Measurements from ENCODE around the gene B9D1. TPM values are rescaled to one million over a fixed set of nuclear protein-coding genes. Genes with fewer than 3 reads are reported as not detected.

Gene B9D1
- total RNA-seq, 2 donors from 2014 or later, result 37.7 to 42.8 TPM

DNA sequence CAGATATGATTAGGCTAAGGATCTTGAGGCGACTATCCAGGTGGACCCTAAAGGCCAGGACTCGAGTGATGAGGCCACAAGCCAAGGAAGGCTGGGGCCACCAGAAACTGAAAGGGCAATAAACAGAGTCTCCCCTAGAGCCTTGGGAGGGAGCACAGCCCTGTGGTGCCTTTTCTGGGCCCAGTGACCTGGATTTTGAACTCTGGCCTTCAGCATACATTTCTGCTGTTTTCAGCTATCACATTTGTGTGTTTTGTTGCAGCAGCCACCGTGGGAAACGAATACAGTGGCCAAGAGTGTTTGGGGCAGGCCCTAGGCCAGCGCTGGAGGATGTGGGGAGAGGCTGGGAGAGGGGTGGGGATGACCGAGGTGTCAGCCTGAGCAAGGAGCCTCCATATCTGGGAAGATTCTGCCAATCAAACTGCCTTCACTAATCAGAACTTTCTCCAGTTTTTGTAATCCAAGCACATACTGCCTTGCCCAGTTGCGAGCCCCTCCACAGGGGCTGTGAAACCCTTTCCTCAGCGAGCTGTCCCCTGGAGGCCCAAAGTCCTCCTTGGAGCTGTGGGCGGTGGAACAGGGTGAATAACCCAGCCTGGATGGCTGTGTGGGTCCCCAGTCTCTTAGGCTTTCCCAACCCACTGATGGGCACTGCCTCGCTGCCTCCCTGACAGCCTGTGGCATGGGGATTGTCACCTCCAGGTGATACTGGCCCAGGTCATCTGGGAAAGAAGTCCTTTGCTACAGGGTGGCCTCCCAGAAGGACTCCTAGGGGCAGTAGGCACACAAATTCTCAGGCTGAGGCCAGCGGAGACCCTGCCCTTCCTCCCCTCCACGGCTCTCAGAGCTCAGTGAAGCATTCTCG is 16.8 kb downstream of the B9D1 start:
- H3K27me3 ChIP-seq (ENCODE audit: control insufficient read depth, insufficient read depth, low read length, poor library complexity, severe bottlenecking), result no peaks in the 10 kb centered on the region
- Mint-ChIP-seq H3K36me3 (ENCODE audit: low read depth) (peaks cover 20% of the 10 kb centered on the region), H3K4me3 (no peak overlapping the region), H3K27ac (no peak overlapping the region), H3K4me1 (peaks cover 6% of the 10 kb centered on the region), H3K27me3 (ENCODE audit: insufficient read depth) (no peaks in the 10 kb centered on the region), H3K9me3 (no peaks in the 10 kb centered on the region)
- H3K27ac ChIP-seq (ENCODE audit: low read depth, low read length), result no peak overlapping the region
- 94 to 95% methylated on average over 7 to 13 of the region's 13 CpGs for WGBS, 2 experiments (ENCODE audit: insufficient coverage in 1 of 2, insufficient read length in 1 of 2)
- DNase-seq, result peak; percentile 44
- H3K36me3 ChIP-seq (ENCODE audit: control insufficient read depth, insufficient read depth, low read length), result no peaks in the 10 kb centered on the region
- TF ChIP-seq, protein P1, sequence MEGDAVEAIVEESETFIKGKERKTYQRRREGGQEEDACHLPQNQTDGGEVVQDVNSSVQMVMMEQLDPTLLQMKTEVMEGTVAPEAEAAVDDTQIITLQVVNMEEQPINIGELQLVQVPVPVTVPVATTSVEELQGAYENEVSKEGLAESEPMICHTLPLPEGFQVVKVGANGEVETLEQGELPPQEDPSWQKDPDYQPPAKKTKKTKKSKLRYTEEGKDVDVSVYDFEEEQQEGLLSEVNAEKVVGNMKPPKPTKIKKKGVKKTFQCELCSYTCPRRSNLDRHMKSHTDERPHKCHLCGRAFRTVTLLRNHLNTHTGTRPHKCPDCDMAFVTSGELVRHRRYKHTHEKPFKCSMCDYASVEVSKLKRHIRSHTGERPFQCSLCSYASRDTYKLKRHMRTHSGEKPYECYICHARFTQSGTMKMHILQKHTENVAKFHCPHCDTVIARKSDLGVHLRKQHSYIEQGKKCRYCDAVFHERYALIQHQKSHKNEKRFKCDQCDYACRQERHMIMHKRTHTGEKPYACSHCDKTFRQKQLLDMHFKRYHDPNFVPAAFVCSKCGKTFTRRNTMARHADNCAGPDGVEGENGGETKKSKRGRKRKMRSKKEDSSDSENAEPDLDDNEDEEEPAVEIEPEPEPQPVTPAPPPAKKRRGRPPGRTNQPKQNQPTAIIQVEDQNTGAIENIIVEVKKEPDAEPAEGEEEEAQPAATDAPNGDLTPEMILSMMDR (conservative IDR thresholded peaks at IDR 0.05), result no peak
- no peak overlapping the region for H3K9ac ChIP-seq (ENCODE audit: extremely low read depth, low read length, poor library complexity, severe bottlenecking)
- H3K4me3 ChIP-seq (ENCODE audit: low read length), result no peak overlapping the region
- H3K4me1 ChIP-seq (ENCODE audit: control insufficient read depth, insufficient read depth, low read length), result no peaks in the 10 kb centered on the region
- no peaks in the 10 kb centered on the region for H3K9me3 ChIP-seq (ENCODE audit: control insufficient read depth, low read length)

DNA sequence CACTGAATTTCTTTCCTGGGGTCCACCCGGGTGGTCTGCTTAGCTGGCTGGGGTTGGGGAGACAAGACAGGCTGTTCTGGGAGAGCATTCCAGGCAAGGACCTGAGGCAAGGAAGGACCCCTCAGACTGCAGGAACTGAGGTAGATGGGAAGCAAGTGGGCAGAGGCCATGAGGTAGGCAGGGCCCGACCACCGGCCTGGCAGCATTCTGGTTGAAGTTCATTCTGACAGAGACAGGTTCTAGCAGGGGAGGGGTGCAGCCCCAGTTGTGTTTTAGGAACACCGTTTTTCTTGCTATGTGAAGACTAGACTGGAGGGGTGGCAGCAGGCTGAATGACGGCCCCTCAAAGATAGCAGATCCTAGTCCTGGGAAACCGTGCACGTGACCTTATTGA is 17.5 kb downstream of the B9D1 start:
- 94 to 98% methylated on average over 7 of the region's 7 CpGs for WGBS, 2 experiments (ENCODE audit: insufficient coverage in 1 of 2, insufficient read length in 1 of 2)
- Mint-ChIP-seq H3K36me3 (ENCODE audit: low read depth) (peaks cover 17% of the 10 kb centered on the region), H3K9me3 (no peaks in the 10 kb centered on the region), H3K4me3 (no peak overlapping the region), H3K27ac (no peak overlapping the region), H3K27me3 (ENCODE audit: insufficient read depth) (no peaks in the 10 kb centered on the region), H3K4me1 (peaks cover 6% of the 10 kb centered on the region)
- Histone ChIP-seq H3K4me3 (ENCODE audit: low read length) (no peak overlapping the region), H3K27ac (ENCODE audit: low read depth, low read length) (no peak overlapping the region), H3K27me3 (ENCODE audit: control insufficient read depth, insufficient read depth, low read length, poor library complexity, severe bottlenecking) (no peaks in the 10 kb centered on the region), H3K9ac (ENCODE audit: extremely low read depth, low read length, poor library complexity, severe bottlenecking) (no peak overlapping the region), H3K9me3 (ENCODE audit: control insufficient read depth, low read length) (no peaks in the 10 kb centered on the region), H3K36me3 (ENCODE audit: control insufficient read depth, insufficient read depth, low read length) (no peaks in the 10 kb centered on the region), H3K4me1 (ENCODE audit: control insufficient read depth, insufficient read depth, low read length) (no peaks in the 10 kb centered on the region)
- TF ChIP-seq, protein P1 (conservative IDR thresholded peaks at IDR 0.05), result no peak
- DNase-seq, result peak; percentile 45

DNA sequence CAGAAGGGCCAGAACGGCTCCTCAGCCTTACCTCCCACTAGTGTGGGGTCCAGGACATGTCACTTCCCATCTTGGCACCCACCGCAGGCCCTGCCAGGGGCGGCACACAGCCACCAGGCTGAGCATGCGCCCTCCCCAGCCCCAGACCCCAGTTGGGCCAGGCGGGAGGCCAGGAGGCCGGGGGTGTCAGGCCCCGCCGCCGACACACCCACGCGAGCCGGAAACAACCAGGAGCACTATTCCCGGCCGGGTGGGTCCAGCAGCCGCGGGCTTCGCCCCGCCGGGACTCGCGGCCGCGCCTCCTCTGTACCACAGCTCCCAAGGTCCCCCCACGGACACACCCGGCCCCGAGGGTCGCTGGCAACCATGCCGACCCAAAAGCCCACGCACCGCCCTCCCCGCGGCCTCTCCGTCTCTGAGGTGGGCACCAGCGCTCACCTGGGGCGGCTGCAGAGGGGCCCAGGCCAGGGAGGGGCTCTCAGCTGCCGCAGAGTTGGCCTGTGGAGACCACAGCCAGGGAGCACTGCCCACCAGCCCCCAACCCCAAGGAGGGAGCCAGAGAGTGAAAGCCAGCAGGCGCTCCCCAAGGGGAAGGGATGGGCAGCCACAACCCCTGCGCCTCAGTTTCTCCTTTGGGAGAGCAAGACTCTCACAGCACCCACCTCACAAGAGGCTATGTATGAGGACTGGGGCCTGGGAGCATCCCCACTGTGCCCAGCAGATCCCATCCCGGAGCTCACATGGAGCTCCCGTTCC is 18.0 kb downstream of the B9D1 start:
- 94 to 100% methylated on average over 14 to 40 of the region's 40 CpGs for WGBS, 2 experiments (ENCODE audit: insufficient coverage in 1 of 2, insufficient read length in 1 of 2)
- H3K27ac Mint-ChIP-seq, result no peak overlapping the region
- no peaks in the 10 kb centered on the region for H3K27me3 Mint-ChIP-seq (ENCODE audit: insufficient read depth)
- Histone ChIP-seq H3K36me3 (ENCODE audit: control insufficient read depth, insufficient read depth, low read length) (no peaks in the 10 kb centered on the region), H3K4me3 (ENCODE audit: low read length) (no peak overlapping the region), H3K9me3 (ENCODE audit: control insufficient read depth, low read length) (no peaks in the 10 kb centered on the region), H3K9ac (ENCODE audit: extremely low read depth, low read length, poor library complexity, severe bottlenecking) (no peak overlapping the region), H3K27me3 (ENCODE audit: control insufficient read depth, insufficient read depth, low read length, poor library complexity, severe bottlenecking) (no peaks in the 10 kb centered on the region), H3K4me1 (ENCODE audit: control insufficient read depth, insufficient read depth, low read length) (no peaks in the 10 kb centered on the region), H3K27ac (ENCODE audit: low read depth, low read length) (no peak overlapping the region)
- peak; percentile 53 for DNase-seq
- no peak overlapping the region for H3K4me3 Mint-ChIP-seq
- H3K9me3 Mint-ChIP-seq, result no peaks in the 10 kb centered on the region
- peaks cover 6% of the 10 kb centered on the region for H3K4me1 Mint-ChIP-seq
- TF ChIP-seq, protein P1 (conservative IDR thresholded peaks at IDR 0.05), result no peak
- H3K36me3 Mint-ChIP-seq (ENCODE audit: low read depth), result peaks cover 14% of the 10 kb centered on the region
